Sigmoid colon (tissue), 4 donors: Measurements from ENCODE around the gene PAX5.

Experiments used
- CTCF ChIP-seq, 4 experiments: fragments of 450-650 bp in 3 of 4; fragments of 200-600 bp in 1 of 4; IDR thresholded peaks; one replicate each; pipeline ENCODE4 v1.5.1; 2016 to 2019; ENCODE audit warnings: antibody characterized with exemption in 4 of 4, mild to moderate bottlenecking in 3 of 4, moderate library complexity in 2 of 4
- EP300 ChIP-seq, 4 donors: sonication (generic); formaldehyde crosslinking; IDR thresholded peaks; one replicate each; pipeline ENCODE4 v1.6.1; 2017; ENCODE audit warnings: antibody characterized with exemption in 4 of 4
- POLR2A ChIP-seq, 2 donors: fragments of 450-650 bp; IDR thresholded peaks; one replicate each; pipeline ENCODE4 v1.6.1; 2016; ENCODE audit warnings: antibody characterized with exemption in 2 of 2, mild to moderate bottlenecking in 2 of 2, moderate library complexity in 2 of 2
- POLR2AphosphoS5 ChIP-seq, 4 donors: sonication (generic); formaldehyde crosslinking; IDR thresholded peaks; one replicate each; pipeline ENCODE4 v1.6.1; 2017; ENCODE audit warnings: antibody characterized with exemption in 4 of 4

- no peak for TF ChIP-seq POLR2A (IDR thresholded peaks at IDR 0.05)
- no peak for TF ChIP-seq CTCF (IDR thresholded peaks at IDR 0.05)
- TF ChIP-seq POLR2AphosphoS5 (IDR thresholded peaks at IDR 0.05) = no peak
- TF ChIP-seq EP300 (IDR thresholded peaks at IDR 0.05) = no peak
These were observed 158.0 kb downstream of the PAX5 start for GRCh38 chr9:36876056-36876455.
